Activated CD8-positive, alpha-beta memory T cell treated with anti-CD3 and anti-CD28 coated beads for 36 hours (primary cell): ENCODE measurements around the gene TMEM238L. TPM values are rescaled to one million over a fixed set of nuclear protein-coding genes. Genes with fewer than 3 reads are reported as not detected.

ENCODE experiments used
- CTCF ChIA-PET: fragments of 350-600 bp; sonication (Branson Sonifier 250); formaldehyde crosslinking; loops from one replicate; lab custom pipeline; 2021; ENCODE audit warnings: antibody characterized with exemption; lab: Charles Lee
- POLR2A ChIA-PET: fragments of 350-600 bp; sonication (Branson Sonifier 250); formaldehyde crosslinking; loops from one replicate; lab custom pipeline; 2021; ENCODE audit warnings: antibody characterized with exemption; lab: Charles Lee
- total RNA-seq, 2 experiments: library from RNA; stranded (reverse); gene quantifications; one replicate each; pipeline ENCODE4 v1.2.3, GENCODE V29; 2021

The TMEM238L gene
- total RNA-seq, 2 experiments from 2014 or later, result not detected

- ChIA-PET CTCF (no interaction called here), POLR2A (no interaction called here)
These were observed 26.0 kb downstream of the TMEM238L start for GRCh38 chr17:10777890-10778289.

DNA sequence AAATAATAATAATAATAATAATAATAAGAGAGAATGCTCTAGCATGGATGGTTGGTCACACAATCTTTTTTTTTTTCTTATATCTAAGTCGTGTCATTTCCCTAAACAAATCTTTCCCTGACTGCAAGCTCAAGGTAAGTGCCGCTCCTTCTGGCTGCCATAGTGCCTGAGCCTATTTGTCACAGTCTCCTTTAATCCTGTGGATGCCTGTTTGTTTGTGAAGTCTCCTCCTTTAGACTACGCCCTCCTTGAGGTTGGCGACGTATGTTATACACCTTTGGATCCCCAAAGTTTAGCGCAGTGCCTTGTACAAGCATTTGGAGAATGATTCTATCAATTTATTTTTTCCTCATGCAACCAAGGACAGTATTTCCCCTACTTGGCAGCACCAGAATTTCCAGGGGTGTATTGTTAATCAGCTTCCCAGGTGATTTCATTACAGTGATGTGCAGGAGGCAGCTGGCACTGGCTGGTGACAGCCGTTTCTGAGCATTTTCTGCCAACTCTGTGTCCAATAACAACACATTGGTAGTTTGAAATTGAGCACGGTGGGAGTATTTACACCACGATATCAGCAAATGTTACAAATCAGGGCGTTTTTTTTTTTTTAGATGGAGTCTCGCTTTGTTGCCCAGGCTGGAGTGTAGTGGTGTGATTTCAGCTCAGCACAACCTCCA, 26.6 kb downstream of the TMEM238L start:
- ChIA-PET CTCF (no interaction called here), POLR2A (no interaction called here)

GRCh38 chr17:10776381-10776780, 27.5 kb downstream of the TMEM238L start:
- ChIA-PET CTCF (no interaction called here), POLR2A (interaction anchor here (0.6 kb wide), 1 partner anchor 101 kb away, joined by 5 read pairs; no protein-coding TSS in a partner anchor)

DNA sequence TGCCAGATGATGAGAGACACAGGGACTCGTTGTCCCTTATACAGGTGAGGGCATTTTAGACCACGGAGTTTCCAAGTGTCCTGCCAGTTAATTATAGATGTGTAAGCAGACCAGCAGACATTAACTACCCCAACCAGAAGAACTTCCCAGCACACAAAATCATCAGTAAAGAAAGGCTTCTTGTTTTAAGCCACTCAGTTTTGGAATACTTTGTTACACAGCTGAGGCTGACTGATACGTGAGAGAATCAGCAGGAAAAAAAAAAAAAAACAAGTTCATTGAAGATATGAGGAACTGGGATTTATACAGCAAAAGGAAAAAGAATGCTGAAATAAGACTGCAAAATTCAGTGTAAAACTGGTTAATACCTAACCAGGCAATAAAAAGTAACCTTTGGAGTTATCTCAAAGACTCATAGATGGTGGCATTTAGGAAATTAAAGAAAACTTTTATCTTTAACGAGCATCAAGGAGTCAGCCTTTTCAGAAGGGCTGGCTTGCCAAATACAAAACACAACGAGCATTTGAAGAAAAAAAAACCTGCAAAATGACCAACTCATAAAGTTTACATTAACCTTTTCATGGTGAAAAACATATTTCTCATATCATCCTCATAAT, 28.1 kb downstream of the TMEM238L start:
- POLR2A ChIA-PET, result interaction anchor here (0.6 kb wide), 1 partner anchor 100 kb away, joined by 5 read pairs; no protein-coding TSS in a partner anchor
- CTCF ChIA-PET, result no interaction called here

GRCh38 chr17:10775058-10775457, 28.8 kb downstream of the TMEM238L start:
- ChIA-PET CTCF (no interaction called here), POLR2A (no interaction called here)

DNA sequence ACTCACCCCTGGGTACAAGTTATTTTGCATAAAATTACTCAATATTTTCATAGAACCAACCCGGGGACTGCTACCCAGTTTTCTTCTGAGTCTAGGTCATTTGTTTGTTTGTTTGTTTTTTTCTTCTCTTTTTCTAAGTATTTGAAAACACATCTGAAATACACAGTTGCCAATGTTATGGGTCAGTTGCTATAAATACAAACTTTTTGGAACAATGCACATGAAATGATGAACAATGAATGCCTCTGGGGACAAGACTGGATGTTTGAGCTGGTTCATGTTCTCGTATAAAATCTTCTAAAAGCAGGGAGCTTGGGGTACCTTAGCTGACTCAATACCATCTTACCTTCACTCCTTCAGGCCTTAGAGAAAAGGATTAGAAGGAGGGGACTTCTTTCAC, 30.5 kb downstream of the TMEM238L start:
- POLR2A ChIA-PET, result no interaction called here
- CTCF ChIA-PET, result no interaction called here

DNA sequence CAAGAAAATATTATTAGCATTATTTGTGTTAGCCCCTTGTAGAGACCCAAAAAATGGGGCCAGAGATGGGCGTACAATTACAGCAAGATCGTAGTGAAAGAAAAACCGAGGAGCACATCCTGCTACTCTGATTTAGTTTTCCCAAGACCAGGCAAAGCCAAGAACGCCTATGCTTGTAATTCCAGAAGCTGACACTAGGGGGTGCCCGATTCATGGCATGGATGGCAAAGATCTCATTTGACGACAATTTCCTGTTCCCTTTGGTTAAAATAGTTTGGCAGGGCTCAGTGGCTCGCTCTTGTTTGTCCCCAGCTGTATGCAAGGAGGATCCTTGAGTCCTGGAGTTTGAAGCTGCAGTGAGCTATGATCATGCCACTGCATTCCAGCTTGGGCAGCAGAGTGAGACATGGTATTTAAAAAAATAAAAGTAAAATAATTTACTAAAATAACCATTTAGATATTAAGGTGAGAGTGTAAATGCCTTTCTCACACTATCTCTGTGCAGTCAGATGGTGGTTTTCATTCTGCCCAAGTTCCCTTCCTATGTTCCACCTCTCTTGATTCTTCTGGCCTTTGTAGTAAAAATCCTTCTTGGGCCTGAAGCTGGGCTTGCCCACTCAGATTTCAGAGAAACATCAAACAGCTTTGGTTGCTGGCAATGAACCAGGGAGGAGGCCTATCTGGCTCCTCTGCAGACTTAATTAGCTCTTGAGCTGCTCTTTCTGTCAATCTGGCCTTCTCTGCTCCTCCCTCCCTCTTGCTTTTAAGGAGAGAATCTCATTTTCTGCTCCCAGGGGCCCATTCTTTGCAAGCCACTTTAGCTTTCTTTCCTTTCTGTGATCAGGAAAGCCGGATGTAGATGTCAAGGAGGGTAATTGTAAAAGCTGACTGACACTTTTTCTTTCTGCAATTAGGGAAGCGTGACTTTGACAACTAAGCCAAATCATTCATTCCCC, 31.2 kb downstream of the TMEM238L start:
- POLR2A ChIA-PET, result no interaction called here
- CTCF ChIA-PET, result no interaction called here

GRCh38 chr17:10771148-10771547, 32.8 kb downstream of the TMEM238L start:
- POLR2A ChIA-PET, result no interaction called here
- CTCF ChIA-PET, result no interaction called here

- CTCF ChIA-PET, result interaction anchor here (0.5 kb wide), 1 partner anchor 362 kb away, joined by 4 read pairs; no protein-coding TSS in a partner anchor
- POLR2A ChIA-PET, result no interaction called here
These were observed 34.1 kb downstream of the TMEM238L start for GRCh38 chr17:10769840-10770239.

- ChIA-PET POLR2A (no interaction called here), CTCF (no interaction called here)
These were observed 35.1 kb downstream of the TMEM238L start for GRCh38 chr17:10768750-10769251.

DNA sequence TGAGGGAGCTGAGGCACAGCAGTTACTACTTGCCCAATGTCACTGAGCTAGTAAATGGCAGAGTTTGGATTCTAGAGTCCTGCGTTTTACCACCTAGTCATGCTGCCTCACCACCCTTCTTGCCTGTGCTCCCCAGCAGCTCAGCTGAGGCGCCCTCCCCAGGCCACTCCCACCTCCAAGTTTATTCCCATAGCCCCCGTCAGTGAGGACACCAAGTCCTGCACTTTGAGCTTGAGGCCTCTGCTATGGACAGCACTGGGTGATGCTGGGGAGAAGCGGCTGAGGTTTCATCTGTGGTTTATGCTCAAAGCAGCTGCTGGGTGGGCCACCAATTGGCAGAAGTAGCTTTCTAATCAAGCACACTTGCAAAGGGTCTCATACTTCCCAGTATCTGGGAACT, 36.7 kb downstream of the TMEM238L start:
- POLR2A ChIA-PET, result no interaction called here
- CTCF ChIA-PET, result interaction anchor here (1.1 kb wide), 1 partner anchor 77 kb away, joined by 3 read pairs; no protein-coding TSS in a partner anchor

GRCh38 chr17:10762037-10762436, 41.9 kb downstream of the TMEM238L start:
- ChIA-PET POLR2A (no interaction called here), CTCF (interaction anchor here (1.3 kb wide), 1 partner anchor 83 kb away, joined by 3 read pairs; no protein-coding TSS in a partner anchor)

- ChIA-PET POLR2A (no interaction called here), CTCF (interaction anchor here (1.3 kb wide), 1 partner anchor 84 kb away, joined by 3 read pairs; no protein-coding TSS in a partner anchor)
These were observed 42.6 kb downstream of the TMEM238L start for GRCh38 chr17:10761281-10761680.

DNA sequence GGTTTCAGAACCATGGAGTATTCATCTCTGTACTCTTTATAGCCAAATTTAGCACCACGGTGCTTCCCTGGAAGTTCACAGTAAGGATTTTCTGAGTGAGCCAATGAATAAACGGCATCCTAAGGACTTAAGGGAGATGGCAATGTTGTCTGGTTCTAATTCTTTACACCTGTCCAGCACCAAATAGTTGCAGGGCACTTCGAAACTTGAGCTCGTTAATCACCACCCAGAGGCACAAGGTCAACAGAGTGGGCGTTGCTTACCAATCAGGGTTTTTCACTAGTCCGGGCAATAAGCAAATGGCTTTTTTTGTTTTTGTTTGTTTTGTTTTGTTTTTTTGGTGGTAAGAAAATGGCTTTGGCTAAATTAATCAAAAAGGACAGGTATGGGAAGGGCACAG, 45.8 kb downstream of the TMEM238L start:
- CTCF ChIA-PET, result no interaction called here
- POLR2A ChIA-PET, result no interaction called here

DNA sequence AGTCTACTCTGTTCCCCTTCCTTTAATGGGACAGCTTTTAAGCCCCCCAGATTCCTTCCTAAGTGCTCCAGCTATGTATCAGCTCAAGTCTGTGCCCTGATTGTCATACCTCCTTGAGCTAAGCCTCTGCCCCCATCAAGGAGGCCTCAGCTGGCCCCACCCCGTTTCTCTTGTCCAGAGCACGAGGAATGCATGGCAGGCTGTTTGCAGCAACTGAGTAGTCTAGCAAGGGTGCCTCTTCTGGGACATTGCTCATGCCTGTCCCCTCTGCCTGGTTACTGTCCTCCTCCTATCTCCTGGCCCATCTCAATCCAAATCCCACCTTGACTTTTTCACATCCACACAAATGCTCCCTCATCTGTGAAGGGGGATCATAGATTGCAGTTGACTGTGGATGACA, 46.3 kb downstream of the TMEM238L start:
- POLR2A ChIA-PET, result no interaction called here
- CTCF ChIA-PET, result no interaction called here

DNA sequence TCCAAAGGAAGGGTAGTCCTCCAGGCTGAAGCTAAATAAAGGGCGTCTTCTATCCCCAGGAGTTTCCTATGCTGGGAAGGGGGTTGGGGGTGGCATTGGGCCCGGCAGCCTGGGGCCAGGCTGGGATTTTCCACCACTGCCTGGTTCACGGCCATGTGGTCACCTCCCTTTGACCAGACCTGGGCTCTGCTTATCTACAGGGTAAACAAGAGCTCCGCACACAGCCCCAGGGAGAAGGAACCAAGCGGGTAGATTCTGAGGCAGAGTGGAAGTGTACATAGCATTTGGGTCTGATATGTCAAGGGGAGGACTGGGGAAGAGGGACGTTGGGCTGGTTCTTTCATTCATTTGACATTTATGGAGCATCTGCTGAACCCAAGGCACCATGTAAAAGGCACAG, 46.8 kb downstream of the TMEM238L start:
- POLR2A ChIA-PET, result no interaction called here

GRCh38 chr17:10756619-10757018, 47.3 kb downstream of the TMEM238L start:
- ChIA-PET POLR2A (no interaction called here), CTCF (no interaction called here)

More for the DNA sequence above, 46.8 kb downstream of the TMEM238L start:
- CTCF ChIA-PET, result no interaction called here

GRCh38 chr17:10756185-10756584, 47.7 kb downstream of the TMEM238L start:
- POLR2A ChIA-PET, result no interaction called here

GRCh38 chr17:10755592-10756127, 48.2 kb downstream of the TMEM238L start:
- ChIA-PET POLR2A (no interaction called here), CTCF (no interaction called here)

More at GRCh38 chr17:10756185-10756584, 47.7 kb downstream of the TMEM238L start:
- CTCF ChIA-PET, result no interaction called here
